HEK293T (cell line): ENCODE measurements around the gene ARL6IP6.

Source experiments
- ARNT ChIP-seq: fragments of 450-650 bp; IDR thresholded peaks from 2 replicates; pipeline ENCODE4 v1.6.1; 2017; ENCODE audit warnings: mild to moderate bottlenecking
- BHLHE40 ChIP-seq: fragments of 450-650 bp; IDR thresholded peaks from 2 replicates; pipeline ENCODE4 v1.6.1; 2016; ENCODE audit warnings: mild to moderate bottlenecking, moderate library complexity, borderline replicate concordance
- CTBP1 ChIP-seq: fragments of 450-650 bp; IDR thresholded peaks from 2 replicates; pipeline ENCODE4 v1.6.1; 2016; ENCODE audit warnings: borderline replicate concordance
- HDGF ChIP-seq: fragments of 450-650 bp; IDR thresholded peaks from 2 replicates; pipeline ENCODE4 v1.6.1; 2017; ENCODE audit warnings: antibody characterized with exemption, borderline replicate concordance
- L3MBTL2 ChIP-seq: fragments of 450-650 bp; conservative IDR thresholded peaks from 2 replicates; pipeline ENCODE4 v1.6.1; 2016; ENCODE audit warnings: mild to moderate bottlenecking
- NFRKB ChIP-seq: fragments of 450-650 bp; IDR thresholded peaks from 2 replicates; pipeline ENCODE4 v1.6.1; 2016; ENCODE audit warnings: mild to moderate bottlenecking, moderate library complexity
- PKNOX1 ChIP-seq: fragments of 450-650 bp; IDR thresholded peaks from 2 replicates; pipeline ENCODE4 v1.6.1; 2016
- SP1 ChIP-seq: fragments of 450-650 bp; IDR thresholded peaks from 2 replicates; pipeline ENCODE4 v1.6.1; 2017
- SUZ12 ChIP-seq: fragments of 450-650 bp; IDR thresholded peaks from 2 replicates; pipeline ENCODE4 v1.6.1; 2016; ENCODE audit warnings: mild to moderate bottlenecking
- ZNF384 ChIP-seq: fragments of 450-650 bp; IDR thresholded peaks from 2 replicates; pipeline ENCODE4 v1.6.1; 2016

DNA sequence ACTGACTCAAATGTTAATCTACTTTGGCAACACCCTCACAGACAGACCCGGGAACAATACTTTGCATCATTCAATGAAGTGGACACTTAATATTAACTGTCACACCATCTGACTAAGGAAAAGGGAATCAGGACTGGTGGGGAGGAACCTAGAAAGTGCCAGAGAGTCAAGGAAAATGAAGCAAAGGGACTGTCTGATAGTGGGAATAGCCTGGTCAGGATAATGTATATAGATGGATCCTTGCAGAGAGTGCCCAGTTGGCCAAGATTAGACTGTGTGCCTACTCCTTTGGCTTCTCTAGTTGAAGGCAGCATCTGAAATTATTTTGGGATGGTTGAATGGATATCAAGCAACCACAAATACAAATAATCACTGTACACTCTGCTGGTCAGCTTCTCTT lies 45.2 kb downstream of the ARL6IP6 start:
- TF ChIP-seq BHLHE40 (no peak), HDGF (no peak), ZNF384 (no peak), SP1 (no peak), CTBP1 (no peak), PKNOX1 (no peak), ARNT (no peak), SUZ12 (no peak), L3MBTL2 (no peak), NFRKB (no peak)
